H1 (cell line): ENCODE results near the gene TASOR2. TPM values are rescaled to one million over a fixed set of nuclear protein-coding genes. Genes with fewer than 3 reads are reported as not detected.

Experiments used
- CHD2 ChIP-seq: IDR thresholded peaks from 2 replicates; pipeline ENCODE4 v1.6.1; 2012; ENCODE audit warnings: low read length, improper control_type of control experiment
- GTF2F1 ChIP-seq: IDR thresholded peaks from 2 replicates; pipeline ENCODE4 v1.6.1; 2012; ENCODE audit warnings: low read depth, low read length, improper control_type of control experiment, borderline replicate concordance
- KDM1A ChIP-seq: fragments of 200-600, 300-600 bp; sonication (generic); IDR thresholded peaks from 2 replicates; pipeline ENCODE4 v1.7.1; 2016; ENCODE audit warnings: mild to moderate bottlenecking, low read length, borderline replicate concordance
- KDM4A ChIP-seq: IDR thresholded peaks from one replicate; pipeline ENCODE4 v1.7.1; 2012; ENCODE audit warnings: low read depth, mild to moderate bottlenecking, moderate library complexity, low read length, inconsistent platforms; ENCODE audit not compliant: severe bottlenecking
- NRF1 ChIP-seq: IDR thresholded peaks from 2 replicates; pipeline ENCODE4 v1.6.1; 2011; ENCODE audit warnings: mild to moderate bottlenecking, low read depth, low read length, improper control_type of control experiment
- POU5F1 ChIP-seq: IDR thresholded peaks from 2 replicates; pipeline ENCODE4 v1.6.1; 2011; ENCODE audit warnings: low read depth, mild to moderate bottlenecking, low read length, moderate library complexity
- RXRA ChIP-seq: IDR thresholded peaks from 2 replicates; pipeline ENCODE4 v1.6.1; 2011; ENCODE audit warnings: low read depth, mild to moderate bottlenecking, low read length, moderate library complexity; ENCODE audit not compliant: insufficient read depth
- SP1 ChIP-seq: IDR thresholded peaks from 2 replicates; pipeline ENCODE4 v1.6.1; 2011; ENCODE audit warnings: low read depth, low read length
- polyA plus RNA-seq, 7 experiments: library from polyadenylated mRNA; depleted of rRNA in 3 of 7; stranded (reverse) in 5 of 7; unstranded in 2 of 7; fragments of >200 nt in 5 of 7; fragments of 200-250 nt in 2 of 7; gene quantifications; 1 replicate in 5 of 7; 2 replicates in 1 of 7; 4 replicates in 1 of 7; pipeline versions ENCODE4 v1.2.1 to v1.2.3, GENCODE V29; 2011 to 2013; ENCODE audit warnings: missing spikeins in 2 of 7, mixed read lengths in 2 of 7
- total RNA-seq: library from RNA; stranded (reverse); fragmentation: NEBNext Ultra II Directional; extraction: Animal tissue kit (Norgen Biotek cat#: 25700); gene quantifications from 2 replicates; pipeline ENCODE4 v1.2.1, GENCODE V29; 2021

The TASOR2 gene
- total and polyA plus RNA-seq, 2 of the 8 experiments (the other 6 are each of a cell fraction or from before 2014, with no cell fraction given): 13.1 to 74.9 TPM

DNA sequence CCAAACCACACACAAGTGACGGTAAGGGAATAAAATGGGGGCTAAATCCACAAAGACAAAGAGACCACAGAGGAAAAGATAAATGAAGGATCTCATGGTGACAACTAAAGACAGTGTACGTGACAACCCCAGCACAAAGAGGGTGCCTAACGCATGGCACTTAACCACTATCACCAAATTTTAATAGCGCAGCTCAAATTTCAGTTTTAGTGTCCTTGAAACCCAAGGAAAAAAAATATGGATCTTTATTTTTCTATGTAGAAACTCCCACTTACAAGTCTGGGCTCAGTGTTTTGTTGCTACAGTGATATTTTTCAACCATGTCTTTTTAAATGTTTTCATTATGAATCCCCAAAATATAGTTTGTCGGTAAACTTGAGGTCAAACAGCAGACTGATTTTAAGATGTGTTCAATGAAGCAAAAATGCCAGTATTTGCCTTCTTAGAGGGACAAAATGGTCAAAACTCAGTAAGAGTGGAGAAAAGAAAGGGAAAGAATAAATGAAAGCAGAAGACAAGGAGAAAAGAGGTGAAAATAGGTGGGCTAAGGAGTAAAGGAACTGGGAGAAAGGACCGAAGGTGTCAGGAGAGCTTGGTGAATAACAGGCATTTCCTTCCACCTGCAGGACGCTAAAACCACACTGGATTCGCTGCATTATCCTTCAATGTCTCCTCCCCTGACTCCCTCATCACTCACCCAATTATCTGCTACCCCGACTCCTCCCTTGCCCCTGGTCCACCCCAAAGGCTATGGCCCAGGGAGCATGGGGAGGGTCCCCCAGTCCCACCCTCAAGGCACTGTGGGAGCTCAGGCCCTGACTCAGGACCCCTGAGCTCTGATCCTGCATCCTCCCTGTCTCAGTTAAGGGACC, 21.7 kb upstream of the TASOR2 start (continued):
- TF ChIP-seq GTF2F1 (no peak), KDM1A (no peak), KDM4A (no peak), SP1 (no peak), POU5F1 (no peak), NRF1 (no peak), RXRA (no peak), CHD2 (no peak)
